IPS-11a (cell line): Measurements from ENCODE around the gene FAM228A.

Source experiments
- H3K4me3 ChIP-seq: one replicate; pipeline ENCODE4 v1.5.1; 2013; ENCODE audit warnings: low read depth, low read length, control low read depth

The FAM228A gene

GRCh38 chr2:24222946-24223345, 48.1 kb downstream of the FAM228A start:
- no peak overlapping the region for H3K4me3 ChIP-seq

- no peak overlapping the region for H3K4me3 ChIP-seq
Measured at GRCh38 chr2:24225499-24226242, 50.8 kb downstream of the FAM228A start.

GRCh38 chr2:24228470-24228869, 53.6 kb downstream of the FAM228A start:
- H3K4me3 ChIP-seq, result no peak overlapping the region

- no peak overlapping the region for H3K4me3 ChIP-seq
Measured at GRCh38 chr2:24231461-24231881, 56.6 kb downstream of the FAM228A start.

- H3K4me3 ChIP-seq, result no peak overlapping the region
Measured at GRCh38 chr2:24233321-24233720, 58.5 kb downstream of the FAM228A start.

GRCh38 chr2:24237313-24237712, 62.5 kb downstream of the FAM228A start:
- no peak overlapping the region for H3K4me3 ChIP-seq

- no peak overlapping the region for H3K4me3 ChIP-seq
Measured at GRCh38 chr2:24238158-24238557, 63.3 kb downstream of the FAM228A start.

- no peak overlapping the region for H3K4me3 ChIP-seq
Measured at GRCh38 chr2:24239553-24239952, 64.7 kb downstream of the FAM228A start.
